Measurements from ENCODE around the gene FABP1. TPM values are rescaled to one million over a fixed set of nuclear protein-coding genes. Genes with fewer than 3 reads are reported as not detected.

The FABP1 gene
- not detected for total RNA-seq

GRCh38 chr2:88127888-88128653, at the start of gene FABP1:
Gene FABP1, minus strand, starts transcription at chr2:88128062. Its CDS starts 45 bp downstream, at chr2:88128017.
- DNase-seq (ENCODE audit: low spot score), result no peak

DNA sequence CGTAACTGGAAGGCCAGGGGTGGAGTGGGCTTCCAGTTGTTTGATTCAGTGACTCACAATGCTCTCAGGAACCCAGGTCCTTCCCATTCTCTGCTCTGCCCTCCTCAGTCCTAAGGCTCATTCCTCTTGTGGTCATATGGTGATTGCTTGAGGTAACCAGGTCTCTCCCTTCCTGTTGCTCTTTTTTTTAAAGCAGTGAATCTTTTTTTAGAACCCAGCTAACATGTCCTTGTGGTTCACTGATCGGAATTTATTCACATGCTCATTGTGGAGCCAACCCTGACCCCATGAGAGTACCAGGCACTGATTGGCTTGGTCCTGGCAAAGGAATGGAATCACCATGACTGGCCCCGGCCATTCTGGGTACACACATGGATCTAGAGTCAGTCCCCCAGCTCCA, 49.7 kb upstream of the FABP1 start:
- no peak for DNase-seq (ENCODE audit: low spot score)

GRCh38 chr2:88176352-88176984, 48.6 kb upstream of the FABP1 start:
- DNase-seq (ENCODE audit: low spot score), result no peak

DNA sequence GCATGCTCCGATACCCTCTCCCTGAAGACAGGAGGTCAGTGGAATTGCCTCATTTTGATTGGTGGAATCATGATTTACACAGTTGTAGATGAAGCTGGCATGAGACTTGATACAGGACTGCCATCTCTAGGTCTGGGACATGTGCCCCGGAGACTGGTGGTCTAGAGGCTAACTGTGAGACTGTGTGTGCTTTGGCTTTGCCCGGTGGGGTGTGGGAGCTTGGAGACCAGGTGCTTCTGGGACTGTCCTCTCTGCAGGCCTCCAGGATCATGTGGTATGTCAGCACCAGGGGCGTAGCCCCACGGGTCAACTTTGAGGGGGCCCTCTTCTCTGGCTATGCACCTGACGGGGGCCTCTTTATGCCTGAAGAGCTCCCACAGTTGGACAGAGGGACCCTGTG, 45.0 kb upstream of the FABP1 start:
- peak; percentile 39 for DNase-seq (ENCODE audit: low spot score)

GRCh38 chr2:88171966-88172365, 44.1 kb upstream of the FABP1 start:
- peak; percentile 17 for DNase-seq (ENCODE audit: low spot score)

DNA sequence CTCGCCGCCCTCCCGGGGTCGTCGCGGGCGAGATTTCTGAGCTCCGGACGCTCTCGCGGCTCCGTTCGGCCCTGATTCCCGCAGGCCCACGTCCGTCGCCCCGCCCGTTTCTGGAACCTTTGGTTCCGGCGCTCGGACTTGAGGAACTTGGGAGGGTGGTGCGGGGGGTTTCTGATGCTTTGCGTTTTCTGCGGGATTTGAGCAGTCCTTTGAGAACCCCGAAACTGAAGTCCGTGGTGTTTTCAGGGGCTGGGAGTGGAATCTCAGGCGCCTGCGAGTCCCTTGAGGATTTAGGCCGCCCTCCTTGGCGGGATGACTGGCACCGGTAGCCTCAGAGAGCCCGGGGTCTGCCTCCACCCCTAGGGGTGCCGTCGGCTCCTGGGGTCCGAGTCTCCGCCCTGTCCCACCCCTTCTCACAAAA, 42.6 kb upstream of the FABP1 start:
- no peak for DNase-seq (ENCODE audit: low spot score)

DNA sequence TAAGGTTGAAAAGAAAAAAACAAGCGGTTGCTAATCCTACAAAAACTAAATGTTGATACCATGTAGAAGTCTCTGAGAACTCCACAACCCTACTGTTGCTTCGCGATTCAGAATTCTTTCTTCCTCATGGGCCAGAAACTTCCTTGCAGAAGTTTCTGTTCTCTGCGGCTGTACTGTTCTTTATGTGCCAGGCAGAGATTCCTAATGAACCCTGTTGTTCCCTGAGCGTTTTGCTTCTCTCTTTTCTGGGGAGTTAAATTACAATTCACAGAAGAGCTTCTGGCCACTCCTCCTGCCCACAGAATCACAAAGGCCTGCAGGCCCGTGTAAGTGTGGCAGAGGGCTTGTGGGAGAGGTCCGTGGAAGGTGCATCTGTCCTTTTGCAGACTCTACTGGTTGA, 40.5 kb upstream of the FABP1 start:
- DNase-seq (ENCODE audit: low spot score), result no peak

GRCh38 chr2:88167740-88168139, 39.9 kb upstream of the FABP1 start:
- DNase-seq (ENCODE audit: low spot score), result no peak

DNA sequence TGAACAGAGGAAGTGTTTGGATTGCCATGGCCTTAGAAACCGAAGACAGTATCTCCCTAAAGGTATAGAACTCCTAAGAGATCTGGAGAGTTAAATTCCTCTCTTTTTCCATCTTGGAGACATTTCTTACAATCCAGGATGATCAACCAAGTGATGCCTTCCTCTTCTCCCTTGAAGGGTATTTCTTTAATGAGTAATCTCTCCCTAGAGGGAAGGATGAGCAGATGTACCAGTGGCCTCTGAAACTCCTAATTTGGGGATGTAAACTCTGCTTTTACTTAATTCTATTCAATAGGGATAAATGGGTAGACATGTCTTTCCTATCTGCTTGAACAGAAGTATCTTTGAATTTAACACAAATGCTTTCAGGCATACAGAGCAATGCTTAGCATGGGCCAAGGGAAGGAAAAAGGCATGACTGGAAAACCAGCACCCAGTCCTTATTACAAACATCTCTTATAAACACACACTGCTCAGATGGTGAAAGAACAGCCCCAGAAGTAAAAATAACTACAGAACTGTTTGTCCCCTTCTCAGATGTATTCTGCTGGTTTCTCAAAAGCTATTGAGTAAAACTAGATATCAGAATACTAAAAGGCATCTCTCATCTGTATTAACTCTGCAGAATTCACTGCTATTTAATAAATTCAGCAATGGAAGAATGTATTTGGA, 37.6 kb upstream of the FABP1 start:
- DNase-seq (ENCODE audit: low spot score), result no peak

- DNase-seq (ENCODE audit: low spot score), result no peak
Measured at GRCh38 chr2:88161446-88162244, 33.8 kb upstream of the FABP1 start.

- no peak for DNase-seq (ENCODE audit: low spot score)
Measured at GRCh38 chr2:88160517-88160916, 32.7 kb upstream of the FABP1 start.

DNA sequence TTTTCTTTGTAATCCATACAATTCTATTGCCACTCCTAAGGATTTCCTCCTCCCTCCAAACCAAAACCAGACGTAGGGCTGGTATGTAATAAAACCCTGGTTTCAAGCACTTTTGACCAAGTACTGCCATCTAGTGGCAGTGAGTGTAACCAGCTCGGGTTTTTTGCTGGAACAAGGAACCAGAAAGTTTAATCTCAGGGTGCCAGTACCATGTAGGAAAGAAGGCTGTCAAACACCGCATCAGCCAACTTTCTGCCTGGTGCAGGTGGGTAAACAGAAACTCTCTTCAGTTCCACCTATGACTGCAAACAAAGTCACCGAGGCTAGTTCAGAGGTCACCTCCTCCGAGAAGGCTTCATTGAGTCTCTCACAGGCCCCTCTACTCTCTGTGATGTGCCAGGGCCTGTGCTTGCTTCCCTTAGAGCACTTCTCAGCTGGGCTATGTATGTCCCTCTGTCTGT, 32.1 kb upstream of the FABP1 start:
- peak; percentile 69 for DNase-seq (ENCODE audit: low spot score)

GRCh38 chr2:88159481-88159880, 31.6 kb upstream of the FABP1 start:
- DNase-seq (ENCODE audit: low spot score), result no peak

DNA sequence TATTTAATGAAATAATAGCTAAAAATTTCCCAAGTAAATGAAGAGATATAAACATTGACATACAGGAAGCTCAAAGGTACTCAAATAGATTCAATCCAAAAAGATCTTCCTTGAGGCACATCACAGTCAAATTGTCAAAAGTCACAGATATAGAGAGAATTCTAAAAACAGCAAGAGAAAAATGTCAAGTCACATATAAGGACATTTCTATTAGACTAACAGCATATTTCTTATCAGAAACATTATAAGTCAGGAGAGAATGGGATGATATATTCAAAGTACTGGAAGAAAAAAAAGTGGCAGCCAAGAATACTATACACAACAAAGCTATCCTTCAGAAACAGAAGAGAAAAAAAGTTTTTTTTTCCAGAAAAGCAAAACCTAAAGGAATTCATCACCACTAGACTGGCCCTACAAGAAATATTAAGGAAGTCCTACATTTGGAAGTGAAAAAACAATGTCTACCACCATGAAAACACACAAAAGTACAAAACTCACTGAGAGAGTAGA, 21.1 kb upstream of the FABP1 start:
- no peak for DNase-seq (ENCODE audit: low spot score)

- no peak for DNase-seq (ENCODE audit: low spot score)
Measured at GRCh38 chr2:88147145-88147544, 19.3 kb upstream of the FABP1 start.

- no peak for DNase-seq (ENCODE audit: low spot score)
Measured at GRCh38 chr2:88146590-88146989, 18.7 kb upstream of the FABP1 start.

DNA sequence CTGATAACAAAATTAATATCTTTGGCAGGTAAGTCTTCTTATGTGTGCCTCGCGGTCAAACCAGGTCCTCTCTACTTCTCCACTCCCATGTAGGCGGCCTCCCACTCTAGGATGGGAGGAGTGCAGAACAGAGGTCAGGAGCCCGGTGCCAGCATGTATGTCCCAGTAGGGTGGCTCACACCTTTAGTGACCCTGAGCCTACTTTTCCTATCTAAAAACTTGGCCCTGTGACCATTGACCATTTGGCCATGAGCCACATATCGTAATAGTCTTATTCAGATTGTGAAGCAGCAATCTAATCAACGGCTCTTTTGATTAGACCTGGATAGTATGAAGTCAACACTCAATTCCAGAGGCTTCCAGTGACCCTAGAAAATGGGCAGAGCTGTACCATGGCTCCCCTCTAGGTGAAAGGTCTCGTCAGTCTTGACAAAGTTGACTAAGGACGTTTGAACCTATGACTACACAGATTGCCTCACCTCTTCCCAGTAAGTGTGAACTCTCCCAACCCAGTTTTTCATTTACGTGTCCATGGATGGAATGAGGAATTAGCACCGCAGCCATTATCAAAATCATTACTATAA, 17.1 kb upstream of the FABP1 start:
- no peak for DNase-seq (ENCODE audit: low spot score)

GRCh38 chr2:88144271-88144670, 16.4 kb upstream of the FABP1 start:
- DNase-seq (ENCODE audit: low spot score), result no peak

- no peak for DNase-seq (ENCODE audit: low spot score)
Measured at GRCh38 chr2:88141952-88142351, 14.1 kb upstream of the FABP1 start.

DNA sequence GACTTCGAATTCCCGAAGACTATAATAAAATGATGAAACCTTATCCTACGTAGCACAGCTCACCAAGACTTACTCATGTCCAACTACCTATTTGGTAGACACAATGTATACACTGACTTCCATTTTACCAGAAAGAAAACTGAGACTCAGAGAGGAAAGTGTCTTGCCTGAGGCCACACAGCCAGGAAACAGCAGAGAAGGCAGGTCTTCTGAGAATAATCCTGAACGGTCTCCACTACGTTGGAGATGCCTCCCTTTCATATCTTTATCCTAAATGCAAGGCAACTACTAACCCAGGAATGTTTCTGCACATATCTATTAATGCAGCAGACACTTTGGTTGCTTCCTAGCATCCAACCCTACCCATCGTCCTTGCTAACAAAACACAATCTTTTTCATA, 11.9 kb upstream of the FABP1 start:
- no peak for DNase-seq (ENCODE audit: low spot score)

- DNase-seq (ENCODE audit: low spot score), result no peak
Measured at GRCh38 chr2:88139203-88139702, 11.4 kb upstream of the FABP1 start.
